Smooth muscle cell (in vitro differentiated cells): ENCODE data around the gene YKT6. TPM values are rescaled to one million over a fixed set of nuclear protein-coding genes. Genes with fewer than 3 reads are reported as not detected.
A peak's percentile ranks its signal among the peaks of the same experiment; 100 is the strongest.

Experiments used
- DNase-seq: peaks from one replicate; lab custom pipeline; 2025; ENCODE audit not compliant: unreplicated experiment; lab: John Stamatoyannopoulos, UW
- H2AFZ ChIP-seq: fragments of 200-600 bp; sonication (generic); 2 replicates; pipeline ENCODE4 v1.6.0; 2016; ENCODE audit warnings: antibody characterized with exemption, low read depth, mild to moderate bottlenecking
- H3F3A ChIP-seq: fragments of 200-600 bp; sonication (generic); 2 replicates; pipeline ENCODE4 v1.6.0; 2017; ENCODE audit warnings: antibody characterized with exemption, low read depth
- H3K27ac ChIP-seq: fragments of 200-600 bp; sonication (generic); 2 replicates; pipeline ENCODE4 v1.5.1; 2016; ENCODE audit warnings: low read depth, mild to moderate bottlenecking
- H3K27me3 ChIP-seq: fragments of 200-600 bp; sonication (generic); 2 replicates; pipeline ENCODE4 v1.6.1; 2016; ENCODE audit warnings: low read depth, mild to moderate bottlenecking
- H3K36me3 ChIP-seq: fragments of 200-600 bp; sonication (generic); 2 replicates; pipeline ENCODE4 v1.5.1; 2016; ENCODE audit warnings: low read depth
- H3K4me1 ChIP-seq: fragments of 200-600 bp; sonication (generic); 2 replicates; pipeline ENCODE4 v1.5.1; 2016; ENCODE audit warnings: low read depth
- H3K4me2 ChIP-seq: fragments of 200-600 bp; sonication (generic); 2 replicates; pipeline ENCODE4 v1.6.0; 2016; ENCODE audit warnings: mild to moderate bottlenecking
- H3K4me3 ChIP-seq: fragments of 200-600 bp; sonication (generic); 2 replicates; pipeline ENCODE4 v1.5.1; 2016; ENCODE audit warnings: mild to moderate bottlenecking
- H3K79me2 ChIP-seq: fragments of 200-600 bp; sonication (generic); 2 replicates; pipeline ENCODE4 v1.6.0; 2016; ENCODE audit warnings: low read depth, mild to moderate bottlenecking
- H3K9ac ChIP-seq: fragments of 200-600 bp; sonication (generic); 2 replicates; pipeline ENCODE4 v1.6.0; 2016; ENCODE audit warnings: low read depth
- H3K9me3 ChIP-seq: fragments of 200-600 bp; sonication (generic); replicated peaks from 2 replicates; pipeline ENCODE4 v1.5.1; 2016; ENCODE audit warnings: low read depth
- H4K20me1 ChIP-seq: fragments of 200-600 bp; sonication (generic); 2 replicates; pipeline ENCODE4 v1.6.0; 2016; ENCODE audit warnings: low read depth
- WGBS: methylation state at CpG from one replicate; pipeline ENCODE4 v1.1.7; 2016; ENCODE audit warnings: low lambda C conversion rate; 5-methylcytosine and 5-hydroxymethylcytosine counted together
- polyA plus RNA-seq: library from polyadenylated mRNA; unstranded; fragments of >200 nt; fragmentation: Nextera tagmentation; extraction: Ambion mirVana; gene quantifications from 2 replicates; pipeline ENCODE4 v1.2.1, GENCODE V29; 2016
- total RNA-seq: library from RNA; depleted of rRNA; stranded (reverse); fragments of >200 nt; gene quantifications from 2 replicates; pipeline ENCODE4 v1.2.3, GENCODE V29; 2014
- TF ChIP-seq, protein P1 (sequence below): fragments of 200-600 bp; sonication (generic); IDR thresholded peaks from 2 replicates; pipeline ENCODE4 v1.5.1; 2017; ENCODE audit warnings: borderline replicate concordance, mild to moderate bottlenecking, antibody characterized with exemption; ENCODE audit not compliant: insufficient read depth, poor library complexity, severe bottlenecking

Gene YKT6
- total and polyA plus RNA-seq, 2 experiments from 2014 or later, result 64.2 to 86.5 TPM

DNA sequence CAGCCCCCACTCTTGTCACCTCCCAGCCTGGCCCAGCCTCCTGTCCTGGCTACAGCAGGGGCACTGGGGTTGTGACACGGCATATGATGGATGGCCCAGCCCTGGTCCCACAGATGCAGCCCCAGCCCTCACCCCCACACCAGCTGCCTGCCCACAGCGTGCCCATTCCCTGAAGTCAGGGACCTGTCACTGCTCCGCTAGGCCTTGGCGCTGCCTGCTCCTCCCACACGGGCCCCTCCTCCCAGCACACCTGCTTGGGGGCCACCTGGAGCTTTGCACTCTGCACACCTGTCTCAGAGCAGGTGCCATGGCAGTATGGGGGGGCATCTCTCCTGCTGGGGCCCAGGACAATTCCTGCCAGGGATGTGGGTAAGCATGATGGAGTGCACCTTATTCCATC, 15.0 kb upstream of the YKT6 start:
- H3K4me2 ChIP-seq, result no peak overlapping the region
- H3F3A ChIP-seq, result no peaks in the 10 kb centered on the region
- H3K9me3 ChIP-seq, result no peaks in the 10 kb centered on the region
- H3K9ac ChIP-seq, result no peak overlapping the region
- H4K20me1 ChIP-seq, result no peaks in the 10 kb centered on the region
- no peaks in the 10 kb centered on the region for H3K27me3 ChIP-seq
- TF ChIP-seq, protein P1, sequence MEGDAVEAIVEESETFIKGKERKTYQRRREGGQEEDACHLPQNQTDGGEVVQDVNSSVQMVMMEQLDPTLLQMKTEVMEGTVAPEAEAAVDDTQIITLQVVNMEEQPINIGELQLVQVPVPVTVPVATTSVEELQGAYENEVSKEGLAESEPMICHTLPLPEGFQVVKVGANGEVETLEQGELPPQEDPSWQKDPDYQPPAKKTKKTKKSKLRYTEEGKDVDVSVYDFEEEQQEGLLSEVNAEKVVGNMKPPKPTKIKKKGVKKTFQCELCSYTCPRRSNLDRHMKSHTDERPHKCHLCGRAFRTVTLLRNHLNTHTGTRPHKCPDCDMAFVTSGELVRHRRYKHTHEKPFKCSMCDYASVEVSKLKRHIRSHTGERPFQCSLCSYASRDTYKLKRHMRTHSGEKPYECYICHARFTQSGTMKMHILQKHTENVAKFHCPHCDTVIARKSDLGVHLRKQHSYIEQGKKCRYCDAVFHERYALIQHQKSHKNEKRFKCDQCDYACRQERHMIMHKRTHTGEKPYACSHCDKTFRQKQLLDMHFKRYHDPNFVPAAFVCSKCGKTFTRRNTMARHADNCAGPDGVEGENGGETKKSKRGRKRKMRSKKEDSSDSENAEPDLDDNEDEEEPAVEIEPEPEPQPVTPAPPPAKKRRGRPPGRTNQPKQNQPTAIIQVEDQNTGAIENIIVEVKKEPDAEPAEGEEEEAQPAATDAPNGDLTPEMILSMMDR, result no peak
- no peaks in the 10 kb centered on the region for H3K36me3 ChIP-seq
- peaks cover 14% of the 10 kb centered on the region for H3K4me1 ChIP-seq
- WGBS, result 80% methylated on average over 5 of the region's 5 CpGs
- H3K79me2 ChIP-seq, result no peaks in the 10 kb centered on the region
- no peak for DNase-seq
- peak overlapping the region; percentile 97 for H3K27ac ChIP-seq
- no peak overlapping the region for H2AFZ ChIP-seq
- H3K4me3 ChIP-seq, result no peak overlapping the region

DNA sequence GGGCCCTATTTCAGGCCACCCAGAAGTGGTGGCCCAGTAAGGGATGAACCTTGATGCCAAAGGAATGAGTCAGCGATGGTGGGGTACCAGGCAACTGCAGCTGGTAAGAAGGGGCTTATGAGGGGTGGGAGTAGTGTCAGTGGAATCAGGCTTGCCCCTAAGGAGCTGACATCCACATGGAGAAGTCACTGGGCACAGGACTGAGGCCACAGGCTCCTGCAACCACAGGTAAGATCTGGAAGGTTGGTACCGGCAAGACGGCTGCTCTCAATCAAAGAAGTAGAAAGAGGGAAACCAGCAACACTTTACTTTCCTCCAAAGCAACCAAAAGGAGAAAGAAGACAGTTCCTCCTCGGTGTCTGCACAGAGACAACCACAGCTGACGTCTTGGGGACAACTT, 14.0 kb upstream of the YKT6 start:
- no peak overlapping the region for H3K27ac ChIP-seq
- H3K9me3 ChIP-seq, result no peaks in the 10 kb centered on the region
- no peak overlapping the region for H3K9ac ChIP-seq
- H3K4me1 ChIP-seq, result peaks cover 14% of the 10 kb centered on the region
- H3F3A ChIP-seq, result no peaks in the 10 kb centered on the region
- no peaks in the 10 kb centered on the region for H3K79me2 ChIP-seq
- 91% methylated on average over 5 of the region's 5 CpGs for WGBS
- DNase-seq, result no peak
- no peaks in the 10 kb centered on the region for H3K27me3 ChIP-seq
- H3K4me2 ChIP-seq, result no peak overlapping the region
- H4K20me1 ChIP-seq, result no peaks in the 10 kb centered on the region
- TF ChIP-seq, protein P1, result no peak
- H3K4me3 ChIP-seq, result no peak overlapping the region
- H3K36me3 ChIP-seq, result no peaks in the 10 kb centered on the region
- H2AFZ ChIP-seq, result no peak overlapping the region

DNA sequence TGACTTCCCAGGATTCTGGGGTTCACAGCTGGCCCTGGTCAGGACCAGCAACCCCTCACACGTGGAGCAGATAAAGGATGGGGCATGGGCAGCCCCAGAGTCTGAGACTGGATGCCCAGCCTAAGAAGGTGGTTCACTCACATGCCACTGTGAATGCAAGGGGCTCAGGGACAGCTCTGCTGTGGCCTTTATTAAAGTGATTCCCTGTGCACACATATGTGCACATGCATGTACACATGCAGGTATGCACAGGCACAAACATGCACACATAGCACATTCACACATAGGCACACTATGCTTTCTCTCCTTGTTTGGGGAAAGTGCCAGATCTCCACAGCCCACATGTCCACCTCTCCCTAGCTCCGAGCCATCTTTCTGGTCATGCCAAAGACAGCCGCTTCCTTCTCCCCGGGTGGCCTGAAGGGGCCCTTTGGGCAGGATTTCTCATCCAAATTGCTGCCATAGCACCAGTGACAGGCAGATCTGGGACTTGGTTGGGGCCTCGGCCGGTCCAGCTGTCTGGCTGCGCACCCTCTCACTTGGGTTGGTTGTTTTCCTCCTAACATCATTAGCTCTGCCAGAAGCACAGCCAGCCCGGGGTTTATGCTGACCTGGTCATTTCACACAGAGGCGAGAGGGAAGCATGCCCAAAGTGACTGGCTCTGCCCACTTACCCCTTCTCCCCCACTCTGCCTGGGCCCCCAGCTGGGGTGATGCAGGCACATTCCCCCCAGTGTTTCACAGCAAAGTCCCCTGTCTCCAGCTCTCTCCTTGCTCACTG, 13.0 kb upstream of the YKT6 start:
- no peaks in the 10 kb centered on the region for H3K27me3 ChIP-seq
- no peaks in the 10 kb centered on the region for H3F3A ChIP-seq
- H3K27ac ChIP-seq, result no peak overlapping the region
- no peaks in the 10 kb centered on the region for H3K9me3 ChIP-seq
- 93% methylated on average over 9 of the region's 9 CpGs for WGBS
- H3K9ac ChIP-seq, result no peak overlapping the region
- H2AFZ ChIP-seq, result no peak overlapping the region
- no peaks in the 10 kb centered on the region for H4K20me1 ChIP-seq
- H3K36me3 ChIP-seq, result no peaks in the 10 kb centered on the region
- no peaks in the 10 kb centered on the region for H3K79me2 ChIP-seq
- H3K4me3 ChIP-seq, result no peak overlapping the region
- H3K4me1 ChIP-seq, result peaks cover 14% of the 10 kb centered on the region
- TF ChIP-seq, protein P1, result no peak
- H3K4me2 ChIP-seq, result no peak overlapping the region
- no peak for DNase-seq
